ENCODE data around the gene UIMC1.

The UIMC1 gene

DNA sequence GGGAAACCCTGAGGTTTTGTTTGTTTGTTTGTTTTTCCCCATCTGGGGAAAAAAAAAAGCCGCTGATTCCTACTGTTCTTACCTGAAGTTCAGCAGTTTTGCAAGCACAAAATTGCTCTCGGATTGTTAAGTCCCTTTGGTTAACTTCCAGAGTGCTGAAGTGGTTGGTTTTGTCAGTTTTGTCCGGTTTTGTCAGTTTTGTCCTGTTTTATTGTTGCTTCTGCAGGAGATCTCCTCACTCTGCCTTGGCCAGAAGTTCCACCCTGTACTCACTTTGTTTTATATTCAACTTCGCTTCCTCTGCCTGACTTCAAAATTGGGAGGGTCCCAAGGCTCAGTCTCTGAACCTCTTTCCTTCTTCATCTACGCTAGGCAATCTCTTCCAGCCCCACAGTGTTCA lies 30.3 kb upstream of the UIMC1 start:
- no peak overlapping the region for H3K4me2 ChIP-seq
- H3K9ac ChIP-seq: no peak overlapping the region
- no peaks in the 10 kb centered on the region for H4K20me1 ChIP-seq (ENCODE audit: insufficient read depth)
- H3K79me2 ChIP-seq (ENCODE audit: insufficient read depth, low read depth): no peaks in the 10 kb centered on the region; the same call in 1 of the 2 replicates
- peaks cover 9% of the 10 kb centered on the region for H3K4me1 ChIP-seq (ENCODE audit: low read depth, poor library complexity, severe bottlenecking)
- no peak overlapping the region for H3K4me3 ChIP-seq (IDR thresholded peaks at IDR 0.05; ENCODE audit: insufficient read depth, low read depth, low read length)
- TF ChIP-seq, protein P1, sequence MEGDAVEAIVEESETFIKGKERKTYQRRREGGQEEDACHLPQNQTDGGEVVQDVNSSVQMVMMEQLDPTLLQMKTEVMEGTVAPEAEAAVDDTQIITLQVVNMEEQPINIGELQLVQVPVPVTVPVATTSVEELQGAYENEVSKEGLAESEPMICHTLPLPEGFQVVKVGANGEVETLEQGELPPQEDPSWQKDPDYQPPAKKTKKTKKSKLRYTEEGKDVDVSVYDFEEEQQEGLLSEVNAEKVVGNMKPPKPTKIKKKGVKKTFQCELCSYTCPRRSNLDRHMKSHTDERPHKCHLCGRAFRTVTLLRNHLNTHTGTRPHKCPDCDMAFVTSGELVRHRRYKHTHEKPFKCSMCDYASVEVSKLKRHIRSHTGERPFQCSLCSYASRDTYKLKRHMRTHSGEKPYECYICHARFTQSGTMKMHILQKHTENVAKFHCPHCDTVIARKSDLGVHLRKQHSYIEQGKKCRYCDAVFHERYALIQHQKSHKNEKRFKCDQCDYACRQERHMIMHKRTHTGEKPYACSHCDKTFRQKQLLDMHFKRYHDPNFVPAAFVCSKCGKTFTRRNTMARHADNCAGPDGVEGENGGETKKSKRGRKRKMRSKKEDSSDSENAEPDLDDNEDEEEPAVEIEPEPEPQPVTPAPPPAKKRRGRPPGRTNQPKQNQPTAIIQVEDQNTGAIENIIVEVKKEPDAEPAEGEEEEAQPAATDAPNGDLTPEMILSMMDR (conservative IDR thresholded peaks at IDR 0.05; ENCODE audit: low read depth, low read length): no peak
- no peaks in the 10 kb centered on the region for H3K36me3 ChIP-seq (ENCODE audit: insufficient read depth)
- H3K27ac ChIP-seq: no peak overlapping the region
- H2AFZ ChIP-seq (ENCODE audit: low read depth): no peak overlapping the region
- no peaks in the 10 kb centered on the region for H3K27me3 ChIP-seq (ENCODE audit: insufficient read depth, low read depth)

DNA sequence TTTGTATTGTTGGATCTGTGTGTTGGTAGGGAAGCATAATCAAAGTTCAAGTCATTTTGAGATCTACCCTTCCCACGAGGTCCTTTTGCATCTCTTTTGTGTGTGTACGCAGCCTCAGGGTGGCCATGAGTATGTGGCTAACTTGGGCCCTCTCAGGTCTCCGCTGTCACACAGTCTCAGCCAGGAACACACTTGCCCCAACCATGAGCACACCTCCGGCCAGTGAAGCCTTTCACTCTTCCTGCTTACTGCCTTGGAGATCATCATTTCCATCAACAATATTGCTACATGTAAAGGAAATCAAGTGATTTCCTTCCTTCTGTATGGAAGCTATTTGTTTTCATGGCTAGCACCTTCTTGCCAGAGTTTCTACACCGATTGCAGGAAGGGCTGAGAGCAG lies 29.9 kb upstream of the UIMC1 start:
- TF ChIP-seq, protein P1 (conservative IDR thresholded peaks at IDR 0.05; ENCODE audit: low read depth, low read length): no peak
- Histone ChIP-seq H4K20me1 (ENCODE audit: insufficient read depth) (no peaks in the 10 kb centered on the region), H3K4me2 (peak overlapping the region; percentile 60; the same call in 1 of the 2 replicates), H3K36me3 (ENCODE audit: insufficient read depth) (no peaks in the 10 kb centered on the region), H3K27ac (no peak overlapping the region), H3K79me2 (ENCODE audit: insufficient read depth, low read depth) (no peaks in the 10 kb centered on the region; the same call in 1 of the 2 replicates), H3K4me3 (IDR thresholded peaks at IDR 0.05; ENCODE audit: insufficient read depth, low read depth, low read length) (no peak overlapping the region), H3K9ac (no peak overlapping the region), H3K4me1 (ENCODE audit: low read depth, poor library complexity, severe bottlenecking) (peaks cover 9% of the 10 kb centered on the region), H3K27me3 (ENCODE audit: insufficient read depth, low read depth) (no peaks in the 10 kb centered on the region), H2AFZ (ENCODE audit: low read depth) (no peak overlapping the region)

DNA sequence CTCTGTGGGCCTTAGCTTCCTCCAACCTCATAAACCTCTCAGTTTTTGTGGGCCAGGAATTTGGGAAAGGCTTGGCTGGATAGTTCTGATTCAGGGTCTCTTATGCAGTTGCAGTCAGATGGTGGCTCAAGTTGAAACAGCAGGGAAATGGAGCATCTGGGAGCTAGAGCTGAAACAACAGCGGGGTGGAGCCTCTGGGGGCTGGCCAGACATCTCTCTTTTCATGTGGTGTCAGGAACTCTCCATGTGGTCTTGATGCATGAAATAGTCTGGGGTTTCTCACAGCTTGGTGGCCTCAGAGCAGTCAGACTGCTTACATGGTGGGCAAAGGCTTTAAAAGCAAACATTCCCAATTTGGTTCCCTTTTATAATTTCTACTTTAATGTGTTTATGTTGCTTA lies 29.4 kb upstream of the UIMC1 start:
- Histone ChIP-seq H3K4me2 (peak overlapping the region; percentile 60), H3K27ac (no peak overlapping the region), H3K9ac (no peak overlapping the region), H2AFZ (ENCODE audit: low read depth) (no peak overlapping the region), H3K36me3 (ENCODE audit: insufficient read depth) (no peaks in the 10 kb centered on the region), H3K4me3 (IDR thresholded peaks at IDR 0.05; ENCODE audit: insufficient read depth, low read depth, low read length) (no peak overlapping the region), H3K27me3 (ENCODE audit: insufficient read depth, low read depth) (no peaks in the 10 kb centered on the region), H3K4me1 (ENCODE audit: low read depth, poor library complexity, severe bottlenecking) (peaks cover 9% of the 10 kb centered on the region), H4K20me1 (ENCODE audit: insufficient read depth) (no peaks in the 10 kb centered on the region), H3K79me2 (ENCODE audit: insufficient read depth, low read depth) (no peaks in the 10 kb centered on the region; the same call in 1 of the 2 replicates)
- TF ChIP-seq, protein P1 (conservative IDR thresholded peaks at IDR 0.05; ENCODE audit: low read depth, low read length): no peak

DNA sequence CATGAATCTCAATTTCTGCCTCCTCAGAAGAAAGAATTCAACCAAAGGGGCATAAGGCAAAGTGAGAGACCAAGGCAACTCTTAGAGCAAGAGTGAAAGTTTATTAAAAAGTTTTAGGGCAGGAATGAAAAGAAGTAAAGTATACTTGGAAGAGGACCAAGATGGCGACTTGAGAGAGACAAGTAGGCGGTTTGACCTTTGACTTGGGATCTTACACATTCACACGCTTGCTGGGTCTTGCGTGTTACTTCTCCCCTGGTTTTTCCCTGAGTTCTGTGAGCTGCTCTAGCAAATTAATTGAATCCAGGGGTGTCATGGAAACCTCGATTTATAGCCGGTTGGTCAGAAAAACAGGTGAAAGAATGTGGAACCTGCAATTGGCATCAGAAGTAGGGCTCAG lies 22.9 kb upstream of the UIMC1 start:
- Histone ChIP-seq H3K27me3 (ENCODE audit: insufficient read depth, low read depth) (no peaks in the 10 kb centered on the region), H4K20me1 (ENCODE audit: insufficient read depth) (no peaks in the 10 kb centered on the region), H3K27ac (no peak overlapping the region), H3K36me3 (ENCODE audit: insufficient read depth) (no peaks in the 10 kb centered on the region), H3K9ac (no peak overlapping the region), H3K4me3 (IDR thresholded peaks at IDR 0.05; ENCODE audit: insufficient read depth, low read depth, low read length) (no peak overlapping the region), H3K4me1 (ENCODE audit: low read depth, poor library complexity, severe bottlenecking) (peaks cover 10% of the 10 kb centered on the region), H2AFZ (ENCODE audit: low read depth) (no peak overlapping the region), H3K4me2 (no peak overlapping the region), H3K79me2 (ENCODE audit: insufficient read depth, low read depth) (no peaks in the 10 kb centered on the region; the same call in 1 of the 2 replicates)
- TF ChIP-seq, protein P1 (conservative IDR thresholded peaks at IDR 0.05; ENCODE audit: low read depth, low read length): no peak

Data from KMS-11 (cell line).